CD4-positive, alpha-beta T cell (primary cell): ENCODE data around the gene TMEM94. TPM values are rescaled to one million over a fixed set of nuclear protein-coding genes. Genes with fewer than 3 reads are reported as not detected.

Experiments used
- ATAC-seq: fragments of 200-7000 bp; cut with Tn5 transposase; one replicate; pipeline ENCODE4 v1.10.0; 2022; ENCODE audit warnings: mild to moderate bottlenecking; ENCODE audit not compliant: poor library complexity
- CTCF ChIA-PET: fragments of 350-600 bp; sonication (Branson Sonifier 250); formaldehyde crosslinking; loops from one replicate; lab custom pipeline; 2021; ENCODE audit warnings: antibody characterized with exemption, inconsistent platforms; lab: Charles Lee
- POLR2A ChIA-PET: fragments of 350-600 bp; sonication (Branson Sonifier 250); formaldehyde crosslinking; loops from one replicate; lab custom pipeline; 2021; ENCODE audit warnings: antibody characterized with exemption, inconsistent platforms; lab: Charles Lee
- DNase-seq, 14 experiments: peaks; one replicate each; pipeline ENCODE4 v3.0.0-alpha.2; 2013 to 2020; ENCODE audit warnings: mixed read lengths in 2 of 14
- H3K27ac ChIP-seq, 2 donors: one replicate each; pipeline versions ENCODE4 v1.5.1 to v1.7.0; 2013; ENCODE audit warnings: low read length in 2 of 2, low read depth in 1 of 2, mild to moderate bottlenecking in 1 of 2
- H3K27me3 ChIP-seq, 2 experiments: 1 replicate in 1 of 2; 2 replicates in 1 of 2; pipeline versions ENCODE4 v1.6.1 to v1.7.0; 2013; ENCODE audit warnings: low read length in 2 of 2, control low read depth in 1 of 2, mild to moderate bottlenecking in 1 of 2, moderate library complexity in 1 of 2; ENCODE audit not compliant: insufficient read depth in 2 of 2, control insufficient read depth in 1 of 2
- H3K36me3 ChIP-seq: one replicate; pipeline ENCODE4 v1.6.1; 2013; ENCODE audit warnings: low read length, control low read depth; ENCODE audit not compliant: insufficient read depth
- H3K4me1 ChIP-seq: one replicate; pipeline ENCODE4 v1.6.1; 2013; ENCODE audit warnings: low read length, control low read depth; ENCODE audit not compliant: insufficient read depth
- H3K4me3 ChIP-seq: one replicate; pipeline ENCODE4 v1.5.1; 2013; ENCODE audit warnings: mild to moderate bottlenecking, low read length, moderate library complexity
- H3K9me3 ChIP-seq, 2 experiments: 1 replicate in 1 of 2; 2 replicates in 1 of 2; pipeline versions ENCODE4 v1.6.1 to v1.7.0; 2013; ENCODE audit warnings: low read length in 2 of 2, mild to moderate bottlenecking in 2 of 2, control low read depth in 1 of 2, moderate library complexity in 1 of 2; ENCODE audit not compliant: control insufficient read depth in 1 of 2, insufficient read depth in 1 of 2
- H3K27ac Mint-ChIP-seq: one replicate; pipeline ENCODE4 v1.8.0; 2020; ENCODE audit warnings: mixed read lengths
- H3K27me3 Mint-ChIP-seq: one replicate; pipeline ENCODE4 v1.8.0; 2021; ENCODE audit warnings: mixed read lengths
- H3K36me3 Mint-ChIP-seq: one replicate; pipeline ENCODE4 v1.8.0; 2021; ENCODE audit warnings: low read depth, mixed read lengths
- H3K4me1 Mint-ChIP-seq: one replicate; pipeline ENCODE4 v1.8.0; 2021; ENCODE audit warnings: low read depth, mixed read lengths
- H3K4me3 Mint-ChIP-seq: one replicate; pipeline ENCODE4 v1.8.0; 2020; ENCODE audit warnings: mild to moderate bottlenecking, mixed read lengths
- H3K9me3 Mint-ChIP-seq: one replicate; pipeline ENCODE4 v1.8.0; 2020; ENCODE audit warnings: mixed read lengths
- intact Hi-C, 2 experiments: fragments of 100-400 bp; cut with DNase I in 1 of 2; cut with micrococcal nuclease in 1 of 2; formaldehyde crosslinking; loops; one replicate each; pipeline versions ENCODE4 v1.15.1 to v1.9.0; 2023 to 2025; cut with DNase I, micrococcal nuclease
- total RNA-seq, 174 experiments: library from RNA in 2 of 174; stranded (reverse) in 2 of 174; gene quantifications; one replicate each; pipeline ENCODE4 v1.2.3 and lab custom pipeline; 2021 to 2026
- TF ChIP-seq, protein P1 (sequence below): fragments of 200-600 bp; IDR thresholded peaks from one replicate; pipeline ENCODE4 v1.8.0; 2022; ENCODE audit warnings: antibody characterized with exemption, mild to moderate bottlenecking

Gene TMEM94
- total RNA-seq, 2 experiments from 2014 or later = 52.8 to 57.3 TPM

DNA sequence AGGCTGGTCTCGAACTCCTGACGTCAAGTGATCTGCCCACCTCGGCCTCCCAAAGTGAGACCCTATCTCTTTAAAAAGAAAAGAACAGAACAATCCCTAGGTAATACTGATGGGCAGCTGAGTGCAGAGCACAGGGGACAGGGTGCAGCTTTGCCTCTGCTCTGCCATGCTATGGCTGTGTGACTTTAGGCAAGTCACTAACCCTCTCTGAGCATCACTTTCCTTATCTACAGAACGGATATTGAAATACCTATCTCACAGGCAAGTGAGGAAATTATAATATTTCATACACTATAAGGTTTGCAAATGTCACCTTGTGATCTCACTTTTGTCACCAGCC lies 54.8 kb downstream of the TMEM94 start:
- TF ChIP-seq, protein P1, sequence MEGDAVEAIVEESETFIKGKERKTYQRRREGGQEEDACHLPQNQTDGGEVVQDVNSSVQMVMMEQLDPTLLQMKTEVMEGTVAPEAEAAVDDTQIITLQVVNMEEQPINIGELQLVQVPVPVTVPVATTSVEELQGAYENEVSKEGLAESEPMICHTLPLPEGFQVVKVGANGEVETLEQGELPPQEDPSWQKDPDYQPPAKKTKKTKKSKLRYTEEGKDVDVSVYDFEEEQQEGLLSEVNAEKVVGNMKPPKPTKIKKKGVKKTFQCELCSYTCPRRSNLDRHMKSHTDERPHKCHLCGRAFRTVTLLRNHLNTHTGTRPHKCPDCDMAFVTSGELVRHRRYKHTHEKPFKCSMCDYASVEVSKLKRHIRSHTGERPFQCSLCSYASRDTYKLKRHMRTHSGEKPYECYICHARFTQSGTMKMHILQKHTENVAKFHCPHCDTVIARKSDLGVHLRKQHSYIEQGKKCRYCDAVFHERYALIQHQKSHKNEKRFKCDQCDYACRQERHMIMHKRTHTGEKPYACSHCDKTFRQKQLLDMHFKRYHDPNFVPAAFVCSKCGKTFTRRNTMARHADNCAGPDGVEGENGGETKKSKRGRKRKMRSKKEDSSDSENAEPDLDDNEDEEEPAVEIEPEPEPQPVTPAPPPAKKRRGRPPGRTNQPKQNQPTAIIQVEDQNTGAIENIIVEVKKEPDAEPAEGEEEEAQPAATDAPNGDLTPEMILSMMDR = no peak
- no peak overlapping the region for H3K4me3 ChIP-seq
- intact Hi-C loops = no loop called here
- no peaks in the 10 kb centered on the region for H3K27me3 Mint-ChIP-seq
- peaks cover 9 to 10% of the 10 kb centered on the region in 2 experiments for H3K27me3 ChIP-seq
- H3K9me3 ChIP-seq = peaks cover 0 to 4% of the 10 kb centered on the region in 2 experiments
- no peak overlapping the region for H3K27ac ChIP-seq
- H3K4me3 Mint-ChIP-seq = no peak overlapping the region
- ATAC-seq = no peak
- ChIA-PET POLR2A (no interaction called here), CTCF (no interaction called here)
- no peaks in the 10 kb centered on the region for H3K36me3 Mint-ChIP-seq
- no peaks in the 10 kb centered on the region for H3K4me1 Mint-ChIP-seq
- H3K27ac Mint-ChIP-seq = no peak overlapping the region
- H3K9me3 Mint-ChIP-seq = no peaks in the 10 kb centered on the region
- no peaks in the 10 kb centered on the region for H3K36me3 ChIP-seq
- no peak for DNase-seq
- peaks cover 17% of the 10 kb centered on the region for H3K4me1 ChIP-seq

DNA sequence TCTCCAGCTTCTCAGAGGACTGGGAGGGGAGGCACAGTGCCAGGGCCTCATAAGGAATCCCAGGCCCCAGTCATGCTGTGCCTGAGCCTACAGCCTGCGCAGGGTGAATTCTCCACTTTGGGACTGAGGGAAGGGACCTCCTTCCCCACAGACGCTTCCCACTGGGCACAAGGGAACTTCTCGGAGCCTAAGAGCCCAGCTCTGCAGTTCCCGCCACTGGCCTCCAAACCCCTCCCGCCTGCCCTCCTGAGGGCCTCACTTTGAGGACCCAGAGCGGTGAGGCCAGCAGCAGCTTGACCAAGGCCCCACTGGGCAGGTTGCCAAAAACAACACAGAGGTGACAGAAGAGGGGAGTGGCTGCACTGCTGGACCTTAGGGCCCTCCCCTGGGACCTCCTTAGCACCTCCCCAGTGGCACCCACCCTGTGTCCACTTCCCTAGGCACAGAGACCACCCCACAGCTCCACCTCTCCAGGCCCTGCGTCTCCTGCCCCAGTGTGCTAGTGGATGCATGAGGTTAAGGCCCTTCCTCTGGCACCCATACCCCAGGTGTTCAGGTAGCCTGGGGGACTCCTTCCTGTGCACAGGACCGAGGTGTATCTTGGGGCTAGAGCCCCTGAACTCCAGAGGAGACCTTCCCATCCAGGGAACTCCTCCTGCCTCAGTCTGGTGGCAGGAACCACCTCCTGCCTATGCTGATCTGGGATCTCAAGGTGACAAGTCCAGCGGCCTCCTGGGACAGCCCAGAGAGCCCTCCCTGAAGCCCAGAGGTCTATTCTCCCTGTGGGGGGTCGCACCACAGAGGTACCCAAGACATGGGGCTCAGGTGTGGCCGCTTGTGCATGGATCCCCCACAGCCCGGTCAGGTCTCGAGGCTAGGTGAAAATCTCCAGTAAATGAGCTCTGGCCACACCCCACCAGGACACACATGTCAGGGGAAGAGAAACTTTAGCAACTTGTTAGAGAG lies 55.5 kb downstream of the TMEM94 start:
- no peaks in the 10 kb centered on the region for H3K36me3 ChIP-seq
- no peak for ATAC-seq
- Mint-ChIP-seq H3K27me3 (no peaks in the 10 kb centered on the region), H3K9me3 (no peaks in the 10 kb centered on the region), H3K4me3 (no peak overlapping the region), H3K4me1 (no peaks in the 10 kb centered on the region), H3K36me3 (no peaks in the 10 kb centered on the region), H3K27ac (no peak overlapping the region)
- H3K27me3 ChIP-seq = peaks cover 9 to 10% of the 10 kb centered on the region in 2 experiments
- H3K9me3 ChIP-seq = peaks cover 0 to 4% of the 10 kb centered on the region in 2 experiments
- DNase-seq = no peak
- TF ChIP-seq, protein P1 = no peak
- ChIA-PET POLR2A (no interaction called here), CTCF (no interaction called here)
- no peak overlapping the region for H3K27ac ChIP-seq
- H3K4me3 ChIP-seq = no peak overlapping the region
- intact Hi-C loops = no loop called here
- peaks cover 19% of the 10 kb centered on the region for H3K4me1 ChIP-seq

- H3K4me3 Mint-ChIP-seq = peak overlapping the region; percentile 34
- ChIA-PET CTCF (no interaction called here), POLR2A (interaction anchor here (1.3 kb wide), 1 partner anchor 12 kb away, joined by 4 read pairs; the partner anchor contains the start of gene LLGL2)
- Histone ChIP-seq H3K27ac (no peak overlapping the region), H3K9me3 (peaks cover 0 to 4% of the 10 kb centered on the region in 2 experiments), H3K36me3 (no peaks in the 10 kb centered on the region), H3K27me3 (peaks cover 9 to 10% of the 10 kb centered on the region in 2 experiments), H3K4me3 (no peak overlapping the region), H3K4me1 (peaks cover 31% of the 10 kb centered on the region)
- H3K27ac Mint-ChIP-seq = no peak overlapping the region
- TF ChIP-seq, protein P1 = no peak
- no peak for DNase-seq
- H3K36me3 Mint-ChIP-seq = peaks cover 6% of the 10 kb centered on the region
- no peaks in the 10 kb centered on the region for H3K9me3 Mint-ChIP-seq
- intact Hi-C loops = no loop called here
- ATAC-seq = no peak
- H3K4me1 Mint-ChIP-seq = peaks cover 11% of the 10 kb centered on the region
- H3K27me3 Mint-ChIP-seq = no peaks in the 10 kb centered on the region
Observed at GRCh38 chr17:75512926-75513640, 56.6 kb downstream of the TMEM94 start.
